NCI-H1417 (cell line): Measurements from ENCODE around the gene PXMP4.
A peak's percentile ranks its signal among the peaks of the same experiment; 100 is the strongest.

Experiments used
- DNase-seq, 3 experiments: peaks; one replicate each; lab custom pipeline; 2025; lab: John Stamatoyannopoulos, UW

PXMP4 gene

DNA sequence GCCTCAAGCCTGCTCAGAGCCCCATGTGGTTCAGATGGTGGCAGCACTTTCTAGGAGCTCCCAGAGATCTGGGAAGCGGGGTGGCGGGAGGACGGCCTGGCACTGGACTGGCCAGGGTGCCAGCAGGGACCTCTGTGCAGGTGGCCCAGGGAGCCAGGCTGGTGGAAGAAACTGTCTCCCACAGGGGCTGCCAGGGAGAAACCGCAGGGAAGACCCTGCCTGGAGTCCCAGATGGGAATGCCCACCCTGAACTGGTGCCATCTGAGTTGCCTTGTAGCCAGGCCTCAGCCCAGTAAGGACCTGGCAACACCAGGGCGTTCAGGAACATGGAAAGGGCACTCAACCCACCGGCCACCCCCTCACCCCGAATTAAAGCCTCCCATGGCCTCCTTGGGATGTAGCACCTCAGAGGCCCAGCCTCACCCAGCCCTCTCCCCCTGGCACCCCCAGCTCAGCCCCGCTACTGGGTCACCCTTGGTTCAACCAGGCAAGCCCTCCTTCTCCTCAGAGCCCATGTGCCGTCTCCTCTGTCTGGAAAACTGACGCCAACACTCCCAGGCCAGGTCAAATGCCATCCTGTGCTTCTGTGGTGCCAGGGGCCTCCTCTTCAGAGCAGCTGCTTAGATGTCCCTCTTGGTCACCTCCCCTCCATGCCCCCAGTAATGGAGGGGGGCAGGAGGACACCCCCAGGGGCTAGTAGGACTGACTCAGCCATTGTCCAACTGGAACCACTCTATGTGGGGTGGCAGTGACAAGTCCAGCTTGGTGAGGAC, 63.9 kb downstream of the PXMP4 start:
- DNase-seq: no peak

GRCh38 chr20:33655164-33655563, 64.9 kb downstream of the PXMP4 start:
- no peak for DNase-seq

GRCh38 chr20:33654680-33655161, 65.4 kb downstream of the PXMP4 start:
- DNase-seq: no peak

- peak; percentile 85 to 97 (median 93) for DNase-seq
Measured at GRCh38 chr20:33653900-33654596, 66.1 kb downstream of the PXMP4 start.

- peak; percentile 56 to 74 (median 70) for DNase-seq
Measured at GRCh38 chr20:33653218-33653899, 66.8 kb downstream of the PXMP4 start.
